HCT116 (cell line): ENCODE data around the gene STH. TPM values are rescaled to one million over a fixed set of nuclear protein-coding genes. Genes with fewer than 3 reads are reported as not detected.

ENCODE experiments used
- ATAC-seq: fragments of 200-7000 bp; cut with Tn5 transposase; 2 replicates; pipeline ENCODE4 v1.9.1; 2020; ENCODE audit warnings: mild to moderate bottlenecking, moderate library complexity
- BruUV-seq: library from RNA; stranded (reverse); fragments of 400-500 nt; replicated peaks from 2 replicates; lab custom pipeline; 2021; lab: Mats Ljungman, UMichigan
- CTCF ChIA-PET: fragments of 300-600 bp; sonication (Branson Sonifier 250); formaldehyde crosslinking; loops from one replicate; lab custom pipeline; 2021; ENCODE audit warnings: antibody characterized with exemption; lab: Charles Lee
- POLR2A ChIA-PET: fragments of 300-600, 350-600 bp; sonication (Branson Sonifier 250); formaldehyde crosslinking; loops from one replicate; lab custom pipeline; 2021; ENCODE audit warnings: antibody characterized with exemption; lab: Charles Lee
- RAD21 ChIA-PET, 2 experiments: fragments of 300-600 bp; sonication (Branson Sonifier 250); formaldehyde crosslinking; loops; one replicate each; lab custom pipeline; 2023; ENCODE audit warnings: low total read pairs in 2 of 2; ENCODE audit not compliant: uncharacterized antibody in 2 of 2, unreplicated experiment in 2 of 2, low non-redundant PET in 1 of 2; lab: Charles Lee
- DNase-seq: peaks from one replicate; pipeline ENCODE4 v3.0.0-alpha.2; 2010; ENCODE audit warnings: low read depth, low spot score
- H2AFZ ChIP-seq: fragments of 200-600 bp; shearing (Covaris generic), sonication (generic); 2 replicates; pipeline ENCODE4 v1.6.1; 2017; ENCODE audit warnings: low read depth, mixed run types, mixed read lengths, antibody characterized with exemption, low read length; ENCODE audit not compliant: poor library complexity, severe bottlenecking
- H3K27ac ChIP-seq: 2 replicates; pipeline ENCODE4 v1.5.1; 2012; ENCODE audit warnings: low read depth, low read length
- H3K27me3 ChIP-seq: fragments of 200-600 bp; sonication (generic); 2 replicates; pipeline ENCODE4 v1.6.1; 2016; ENCODE audit warnings: mixed run types, low read length, mixed read lengths; ENCODE audit not compliant: insufficient read depth
- H3K36me3 ChIP-seq, 2 experiments: fragments of 200-500 bp in 1 of 2; fragments of 200-600 bp in 1 of 2; sonication (Bioruptor generic) in 1 of 2; sonication (generic) in 1 of 2; 2 replicates each; pipeline versions ENCODE4 v1.5.1 to v1.6.1; 2014 to 2016; ENCODE audit warnings: low read length in 2 of 2, inconsistent platforms in 1 of 2, mixed read lengths in 1 of 2, mixed run types in 1 of 2; ENCODE audit not compliant: insufficient read depth in 2 of 2, control insufficient read depth in 1 of 2
- H3K4me1 ChIP-seq, 2 experiments: fragments of 200-600 bp in 1 of 2; sonication (generic) in 1 of 2; 2 replicates each; pipeline versions ENCODE4 v1.5.1 to v1.6.1; 2012 to 2017; ENCODE audit warnings: low read length in 2 of 2, inconsistent platforms in 1 of 2, mild to moderate bottlenecking in 1 of 2, mixed read lengths in 1 of 2, mixed run types in 1 of 2, moderate library complexity in 1 of 2; ENCODE audit not compliant: insufficient read depth in 2 of 2, control insufficient read depth in 1 of 2
- H3K4me2 ChIP-seq: fragments of 200-600 bp; sonication (generic); 2 replicates; pipeline ENCODE4 v1.6.1; 2017; ENCODE audit warnings: mixed run types, low read length, mixed read lengths
- H3K4me3 ChIP-seq, 2 experiments: fragments of 200-600 bp in 1 of 2; sonication (generic) in 1 of 2; replicated peaks in 1 of 2; 2 replicates each; pipeline ENCODE4 v1.5.1; 2011 to 2016; ENCODE audit warnings: low read length in 2 of 2, control low read depth in 1 of 2, low read depth in 1 of 2, mild to moderate bottlenecking in 1 of 2, mixed read lengths in 1 of 2, mixed run types in 1 of 2
- H3K79me2 ChIP-seq: fragments of 200-600 bp; sonication (generic); 2 replicates; pipeline ENCODE4 v1.6.1; 2017; ENCODE audit warnings: mild to moderate bottlenecking, mixed run types, low read length, moderate library complexity, mixed read lengths; ENCODE audit not compliant: insufficient read depth
- H3K9ac ChIP-seq: fragments of 200-600 bp; sonication (generic); 2 replicates; pipeline ENCODE4 v1.6.1; 2016; ENCODE audit warnings: low read length, mixed read lengths
- H3K9me2 ChIP-seq: fragments of 200-600 bp; sonication (generic), shearing (Covaris generic); 2 replicates; pipeline ENCODE4 v1.6.1; 2017; ENCODE audit warnings: mixed run types, mild to moderate bottlenecking, moderate library complexity; ENCODE audit not compliant: insufficient read depth
- H3K9me3 ChIP-seq, 2 experiments: fragments of 200-500 bp in 1 of 2; fragments of 200-600 bp in 1 of 2; sonication (Bioruptor generic) in 1 of 2; sonication (generic) in 1 of 2; 2 replicates each; pipeline ENCODE4 v1.6.1; 2014 to 2017; ENCODE audit warnings: low read length in 2 of 2, mixed read lengths in 2 of 2, inconsistent platforms in 1 of 2, low read depth in 1 of 2, mild to moderate bottlenecking in 1 of 2, mixed run types in 1 of 2, moderate library complexity in 1 of 2; ENCODE audit not compliant: control insufficient read depth in 1 of 2, insufficient read depth in 1 of 2
- H4K20me1 ChIP-seq: fragments of 200-600 bp; sonication (generic), shearing (Covaris generic); 2 replicates; pipeline ENCODE4 v1.6.1; 2017; ENCODE audit warnings: mixed run types, mild to moderate bottlenecking, moderate library complexity; ENCODE audit not compliant: insufficient read depth
- ATF3 ChIP-seq: IDR thresholded peaks from 2 replicates; pipeline ENCODE4 v1.6.1; 2012
- CTCF ChIP-seq, 3 experiments: fragments of 200-600 bp in 1 of 3; sonication (generic) in 1 of 3; IDR thresholded peaks in 2 of 3; conservative IDR thresholded peaks in 1 of 3; 2 replicates each; pipeline ENCODE4 v1.5.1; 2012 to 2017; ENCODE audit warnings: low read depth in 2 of 3, low read length in 2 of 3, antibody characterized with exemption in 1 of 3, borderline replicate concordance in 1 of 3, control low read depth in 1 of 3, mild to moderate bottlenecking in 1 of 3, mixed read lengths in 1 of 3, mixed run types in 1 of 3, moderate library complexity in 1 of 3; ENCODE audit not compliant: insufficient read depth in 1 of 3
- ELF1 ChIP-seq: IDR thresholded peaks from 2 replicates; pipeline ENCODE4 v1.6.1; 2012; ENCODE audit warnings: low read depth, borderline replicate concordance
- EZH2 ChIP-seq: fragments of 200-600 bp; sonication (generic); IDR thresholded peaks from 2 replicates; pipeline ENCODE4 v1.6.1; 2017; ENCODE audit warnings: antibody characterized with exemption, mixed run types
- EZH2phosphoT487 ChIP-seq: fragments of 200-600 bp; IDR thresholded peaks from 2 replicates; pipeline ENCODE4 v1.6.1; 2018; ENCODE audit warnings: antibody characterized with exemption, borderline replicate concordance
- JUND ChIP-seq: IDR thresholded peaks from 2 replicates; pipeline ENCODE4 v1.6.1; 2012
- RAD21 ChIP-seq: IDR thresholded peaks from 2 replicates; pipeline ENCODE4 v1.6.1; 2012; ENCODE audit warnings: low read depth, mild to moderate bottlenecking
- SIN3A ChIP-seq: IDR thresholded peaks from 2 replicates; pipeline ENCODE4 v1.6.1; 2012; ENCODE audit warnings: low read depth
- SP1 ChIP-seq: IDR thresholded peaks from 2 replicates; pipeline ENCODE4 v1.6.1; 2012; ENCODE audit warnings: low read depth
- intact Hi-C: fragments of 100-400 bp; cut with micrococcal nuclease; formaldehyde crosslinking; loops from 2 replicates; pipeline ENCODE4 v1.10.0; 2022
- total RNA-seq: library from RNA; stranded (reverse); gene quantifications from one replicate; pipeline ENCODE4 v1.2.1, GENCODE V29; 2021; ENCODE audit not compliant: unreplicated experiment

The STH gene
- total RNA-seq, 1 experiment from 2014 or later, result not detected

GRCh38 chr17:45973099-45973780 is 25.8 kb upstream of the STH start:
- CTCF ChIA-PET, result no interaction called here
- Histone ChIP-seq H3K4me1 (no peaks in the 10 kb centered on the region), H3K4me3 (no peak overlapping the region), H3K9me3 (no peaks in the 10 kb centered on the region), H3K79me2 (no peaks in the 10 kb centered on the region), H3K4me2 (no peak overlapping the region), H3K9ac (no peak overlapping the region), H4K20me1 (no peaks in the 10 kb centered on the region), H2AFZ (no peak overlapping the region), H3K36me3 (no peaks in the 10 kb centered on the region), H3K27me3 (no peaks in the 10 kb centered on the region), H3K27ac (no peak overlapping the region), H3K9me2 (no peaks in the 10 kb centered on the region)
- TF ChIP-seq SIN3A (no peak), RAD21 (no peak), SP1 (no peak), EZH2 (no peak), ATF3 (no peak), EZH2phosphoT487 (no peak), CTCF (IDR thresholded peaks at IDR 0.05 in 2 of 3, conservative IDR thresholded peaks at IDR 0.05 in 1 of 3; ENCODE audit: borderline replicate concordance in 1 of 3, insufficient read depth in 1 of 3, low read depth in 2 of 3, low read length in 2 of 3) (no peak), JUND (no peak), ELF1 (no peak)
- DNase-seq, result no peak
- intact Hi-C loops, result no loop called here
- RAD21 ChIA-PET, result no interaction called here
- POLR2A ChIA-PET, result no interaction called here
- ATAC-seq, result no peak
- BruUV-seq, result no TSS peak
